ENCODE measurements around the gene CHST8.
"Not testable (repeated sequence)": the region's sequence is repeated elsewhere in the genome, so short reads cannot be mapped to it uniquely, and the experiment has no call there.

The CHST8 gene

GRCh38 chr19:33647146-33647545, 25.4 kb downstream of the CHST8 start:
- DNase-seq, result no peak

- no peak for DNase-seq
These were observed 28.0 kb downstream of the CHST8 start for GRCh38 chr19:33649627-33650305.

- no peak for DNase-seq
These were observed 31.9 kb downstream of the CHST8 start for GRCh38 chr19:33653684-33654083.

GRCh38 chr19:33654840-33655508, 33.2 kb downstream of the CHST8 start:
- no peak for DNase-seq

- no peak for DNase-seq
These were observed 38.1 kb downstream of the CHST8 start for GRCh38 chr19:33659835-33660234.

GRCh38 chr19:33660410-33661124, 38.8 kb downstream of the CHST8 start:
- no peak for DNase-seq

- DNase-seq, result no peak
These were observed 39.6 kb downstream of the CHST8 start for GRCh38 chr19:33661336-33661735.

- DNase-seq, result no peak
These were observed 40.8 kb downstream of the CHST8 start for GRCh38 chr19:33662391-33663092.

GRCh38 chr19:33663316-33663715, 41.6 kb downstream of the CHST8 start:
- not testable (repeated sequence) for DNase-seq

GRCh38 chr19:33664744-33665143, 43.0 kb downstream of the CHST8 start:
- DNase-seq, result no peak

- DNase-seq, result no peak
These were observed 44.2 kb downstream of the CHST8 start for GRCh38 chr19:33665776-33666595.

- DNase-seq, result no peak
These were observed 45.4 kb downstream of the CHST8 start for GRCh38 chr19:33667141-33667650.

- DNase-seq, result no peak
These were observed 46.1 kb downstream of the CHST8 start for GRCh38 chr19:33667881-33668280.

GRCh38 chr19:33668968-33669367, 47.2 kb downstream of the CHST8 start:
- DNase-seq, result no peak

- no peak for DNase-seq
These were observed 47.6 kb downstream of the CHST8 start for GRCh38 chr19:33669376-33669775.

- no peak for DNase-seq
These were observed 48.6 kb downstream of the CHST8 start for GRCh38 chr19:33670398-33670797.

GRCh38 chr19:33671211-33671610, 49.5 kb downstream of the CHST8 start:
- no peak for DNase-seq

- no peak for DNase-seq
These were observed 51.6 kb downstream of the CHST8 start for GRCh38 chr19:33673258-33673875.

GRCh38 chr19:33673996-33674625, 52.4 kb downstream of the CHST8 start:
- DNase-seq, result no peak

- no peak for DNase-seq
These were observed 53.0 kb downstream of the CHST8 start for GRCh38 chr19:33674626-33675367.

All from CD4-positive, alpha-beta T cell treated with Interferon gamma for 1 hour (primary cell).